ENCODE data around the gene TBX6. TPM values are rescaled to one million over a fixed set of nuclear protein-coding genes. Genes with fewer than 3 reads are reported as not detected.

TBX6 gene
- total RNA-seq, 1 experiment from 2014 or later, result 1.4 TPM

DNA sequence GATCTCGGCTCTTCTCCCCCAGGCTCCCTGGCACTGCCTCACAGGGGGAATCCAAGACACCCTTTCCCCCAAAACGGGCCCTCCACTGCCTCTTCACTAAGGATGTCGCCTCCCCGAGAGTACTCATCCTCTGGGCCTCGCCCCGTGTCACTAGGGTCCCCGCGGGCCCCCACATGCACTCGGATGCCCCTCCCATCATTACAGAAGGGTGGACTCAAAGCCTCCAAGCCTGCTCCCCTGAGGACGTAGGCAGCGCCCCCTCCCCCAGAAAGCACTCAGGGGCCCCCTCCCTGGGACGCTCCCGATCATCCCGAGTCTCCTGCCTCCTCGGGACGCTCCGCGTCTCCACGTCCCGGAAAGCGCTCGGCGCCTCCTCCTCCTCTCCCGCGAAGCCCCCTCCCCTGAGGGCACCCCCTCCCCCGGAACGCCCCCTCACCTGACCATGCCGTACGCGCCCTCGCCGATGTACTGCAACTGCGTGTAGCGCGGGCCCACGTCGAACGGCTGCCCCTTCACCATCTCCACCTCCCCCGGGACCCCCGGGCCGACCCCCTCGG lies 31.0 kb upstream of the TBX6 start:
- ChIA-PET RAD21 (ENCODE audit: low non-redundant PET in 1 of 2, low total read pairs in 2 of 2, uncharacterized antibody in 2 of 2, unreplicated experiment in 2 of 2) (no interaction called here), CTCF (interaction anchor here (1.1 kb wide), 1 partner anchor 11 kb away, joined by 4 read pairs; no protein-coding TSS in a partner anchor), POLR2A (interaction anchor here (1.3 kb wide), 1 partner anchor 8 kb away, joined by 3 read pairs; no protein-coding TSS in a partner anchor)
- Histone ChIP-seq H3K9me2 (ENCODE audit: insufficient read depth) (no peaks in the 10 kb centered on the region), H3K79me2 (ENCODE audit: insufficient read depth, low read length) (no peaks in the 10 kb centered on the region), H3K27me3 (ENCODE audit: insufficient read depth, low read length) (no peaks in the 10 kb centered on the region), H3K27ac (ENCODE audit: low read depth, low read length) (peak overlapping the region; percentile 59; the same call in 1 of the 2 replicates), H2AFZ (ENCODE audit: low read depth, low read length, poor library complexity, severe bottlenecking) (no peak overlapping the region), H3K9me3 (ENCODE audit: control insufficient read depth in 1 of 2, insufficient read depth in 1 of 2, low read depth in 1 of 2, low read length in 2 of 2) (no peaks in the 10 kb centered on the region), H3K9ac (ENCODE audit: low read length) (peak overlapping the region; percentile 73), H3K4me2 (ENCODE audit: low read length) (peak overlapping the region; percentile 83), H3K36me3 (ENCODE audit: control insufficient read depth in 1 of 2, insufficient read depth in 2 of 2, low read length in 2 of 2) (no peaks in the 10 kb centered on the region), H4K20me1 (ENCODE audit: insufficient read depth) (no peaks in the 10 kb centered on the region), H3K4me3 (replicated peaks in 1 of 2; ENCODE audit: low read depth in 1 of 2, low read length in 2 of 2) (peak overlapping the region; percentile 70), H3K4me1 (ENCODE audit: control insufficient read depth in 1 of 2, insufficient read depth in 2 of 2, low read length in 2 of 2) (peaks cover 10 to 20% of the 10 kb centered on the region in 2 experiments)
- no TSS peak for BruUV-seq (replicated peaks)
- TF ChIP-seq YY1 (IDR thresholded peaks at IDR 0.05; ENCODE audit: extremely low read depth, insufficient replicate concordance, low read depth, low read length) (no peak), POLR2AphosphoS5 (IDR thresholded peaks at IDR 0.05; ENCODE audit: low read depth, low read length) (no peak), CBX3 (IDR thresholded peaks at IDR 0.05; ENCODE audit: low read depth) (no peak), ZFX (IDR thresholded peaks at IDR 0.05) (no peak), POLR2A (IDR thresholded peaks at IDR 0.05; ENCODE audit: borderline replicate concordance, extremely low read depth, insufficient read depth, insufficient read length) (no peak), SP1 (IDR thresholded peaks at IDR 0.05; ENCODE audit: low read depth) (no peak)
- TF ChIP-seq, protein P1, sequence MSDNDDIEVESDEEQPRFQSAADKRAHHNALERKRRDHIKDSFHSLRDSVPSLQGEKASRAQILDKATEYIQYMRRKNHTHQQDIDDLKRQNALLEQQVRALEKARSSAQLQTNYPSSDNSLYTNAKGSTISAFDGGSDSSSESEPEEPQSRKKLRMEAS (IDR thresholded peaks at IDR 0.05), result no peak
- TF ChIP-seq, protein P2, sequence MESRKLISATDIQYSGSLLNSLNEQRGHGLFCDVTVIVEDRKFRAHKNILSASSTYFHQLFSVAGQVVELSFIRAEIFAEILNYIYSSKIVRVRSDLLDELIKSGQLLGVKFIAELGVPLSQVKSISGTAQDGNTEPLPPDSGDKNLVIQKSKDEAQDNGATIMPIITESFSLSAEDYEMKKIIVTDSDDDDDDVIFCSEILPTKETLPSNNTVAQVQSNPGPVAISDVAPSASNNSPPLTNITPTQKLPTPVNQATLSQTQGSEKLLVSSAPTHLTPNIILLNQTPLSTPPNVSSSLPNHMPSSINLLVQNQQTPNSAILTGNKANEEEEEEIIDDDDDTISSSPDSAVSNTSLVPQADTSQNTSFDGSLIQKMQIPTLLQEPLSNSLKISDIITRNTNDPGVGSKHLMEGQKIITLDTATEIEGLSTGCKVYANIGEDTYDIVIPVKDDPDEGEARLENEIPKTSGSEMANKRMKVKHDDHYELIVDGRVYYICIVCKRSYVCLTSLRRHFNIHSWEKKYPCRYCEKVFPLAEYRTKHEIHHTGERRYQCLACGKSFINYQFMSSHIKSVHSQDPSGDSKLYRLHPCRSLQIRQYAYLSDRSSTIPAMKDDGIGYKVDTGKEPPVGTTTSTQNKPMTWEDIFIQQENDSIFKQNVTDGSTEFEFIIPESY (IDR thresholded peaks at IDR 0.05; ENCODE audit: extremely low read depth, insufficient replicate concordance, low read length), result no peak
- peak; percentile 27 for ATAC-seq
- intact Hi-C loops (cut with micrococcal nuclease), result no loop called here
- DNase-seq (ENCODE audit: low read depth, low spot score), result no peak

All from HCT116 (cell line).